PC-3 (cell line): Measurements from ENCODE around the gene AGGF1. TPM values are rescaled to one million over a fixed set of nuclear protein-coding genes. Genes with fewer than 3 reads are reported as not detected.

Experiments
- ATAC-seq: fragments of 200-7000 bp; cut with Tn5 transposase; 2 replicates; pipeline ENCODE4 v1.9.1; 2020; ENCODE audit warnings: mild to moderate bottlenecking, moderate library complexity
- BruUV-seq: library from RNA; stranded (reverse); fragments of 400-500 nt; replicated peaks from 2 replicates; lab custom pipeline; 2021; lab: Mats Ljungman, UMichigan
- CTCF ChIA-PET: fragments of 300-600 bp; sonication (Branson Sonifier 250); formaldehyde crosslinking; loops from one replicate; lab custom pipeline; 2022; ENCODE audit warnings: antibody characterized with exemption; lab: Charles Lee
- POLR2A ChIA-PET: fragments of 300-600 bp; sonication (Branson Sonifier 250); formaldehyde crosslinking; loops from one replicate; lab custom pipeline; 2022; ENCODE audit warnings: antibody characterized with exemption; ENCODE audit not compliant: unreplicated experiment; lab: Charles Lee
- DNase-seq: peaks from one replicate; pipeline ENCODE4 v3.0.0-alpha.2; 2015
- H2AFZ ChIP-seq: fragments of 300-600 bp; sonication (generic); 2 replicates; pipeline ENCODE4 v1.6.0; 2016; ENCODE audit warnings: antibody characterized with exemption, low read length
- H3F3A ChIP-seq: fragments of 300-600 bp; sonication (generic); one replicate; pipeline ENCODE4 v1.6.0; 2017; ENCODE audit warnings: antibody characterized with exemption, low read length, control low read depth, mild to moderate bottlenecking; ENCODE audit not compliant: unreplicated experiment
- H3K27ac ChIP-seq: fragments of 300-600 bp; sonication (generic); 2 replicates; pipeline ENCODE4 v1.5.1; 2016; ENCODE audit warnings: mild to moderate bottlenecking, low read length
- H3K27me3 ChIP-seq: fragments of 300-600 bp; sonication (generic); 2 replicates; pipeline ENCODE4 v1.6.1; 2016; ENCODE audit warnings: low read length, mixed read lengths
- H3K36me3 ChIP-seq: fragments of 300-600 bp; sonication (generic); 2 replicates; pipeline ENCODE4 v1.6.1; 2016; ENCODE audit warnings: low read depth, mixed run types, low read length, mixed read lengths
- H3K4me1 ChIP-seq: fragments of 300-600 bp; sonication (generic); 2 replicates; pipeline ENCODE4 v1.5.1; 2016; ENCODE audit warnings: low read length; ENCODE audit not compliant: insufficient read depth
- H3K4me2 ChIP-seq: fragments of 300-600 bp; sonication (generic); 2 replicates; pipeline ENCODE4 v1.6.0; 2016; ENCODE audit warnings: low read length
- H3K4me3 ChIP-seq: fragments of 300-600 bp; sonication (generic); 2 replicates; pipeline ENCODE4 v1.5.1; 2016; ENCODE audit warnings: mild to moderate bottlenecking, low read length, mixed read lengths
- H3K79me2 ChIP-seq: fragments of 300-600 bp; sonication (generic); 2 replicates; pipeline ENCODE4 v1.6.1; 2017; ENCODE audit warnings: low read length, mixed read lengths
- H3K9ac ChIP-seq: fragments of 300-600 bp; sonication (generic); 2 replicates; pipeline ENCODE4 v1.6.0; 2016; ENCODE audit warnings: mild to moderate bottlenecking, low read length
- H3K9me2 ChIP-seq: fragments of 300-600 bp; sonication (generic); replicated peaks from 2 replicates; pipeline ENCODE4 v1.6.1; 2016; ENCODE audit warnings: mixed run types, low read length, mixed read lengths
- H3K9me3 ChIP-seq: fragments of 300-600 bp; sonication (generic); 2 replicates; pipeline ENCODE4 v1.6.1; 2016; ENCODE audit warnings: low read length, mixed read lengths
- H4K20me1 ChIP-seq: fragments of 300-600 bp; sonication (generic); 2 replicates; pipeline ENCODE4 v1.6.1; 2016; ENCODE audit warnings: low read length, mixed read lengths
- EZH2 ChIP-seq: fragments of 300-600 bp; sonication (generic); IDR thresholded peaks from one replicate; pipeline ENCODE4 v1.6.1; 2017; ENCODE audit warnings: antibody characterized with exemption, mild to moderate bottlenecking, low read length; ENCODE audit not compliant: unreplicated experiment
- EZH2phosphoT487 ChIP-seq: fragments of 300-600 bp; sonication (generic); IDR thresholded peaks from 2 replicates; pipeline ENCODE4 v1.6.1; 2018; ENCODE audit warnings: mild to moderate bottlenecking, antibody characterized with exemption, low read length, borderline replicate concordance
- intact Hi-C: fragments of 100-400 bp; cut with micrococcal nuclease; formaldehyde crosslinking; loops from 2 replicates; pipeline ENCODE4 v1.9.0; 2023
- total RNA-seq: library from RNA; depleted of rRNA; stranded (reverse); fragments of >200 nt; gene quantifications from 2 replicates; pipeline ENCODE4 v1.2.3, GENCODE V29; 2014
- TF ChIP-seq, protein P1 (sequence below): fragments of 300-600 bp; sonication (generic); conservative IDR thresholded peaks from 2 replicates; pipeline ENCODE4 v1.5.1; 2017; ENCODE audit warnings: antibody characterized with exemption, low read depth, mild to moderate bottlenecking, low read length

The AGGF1 gene
- total RNA-seq, 1 experiment from 2014 or later: 14.4 TPM

DNA sequence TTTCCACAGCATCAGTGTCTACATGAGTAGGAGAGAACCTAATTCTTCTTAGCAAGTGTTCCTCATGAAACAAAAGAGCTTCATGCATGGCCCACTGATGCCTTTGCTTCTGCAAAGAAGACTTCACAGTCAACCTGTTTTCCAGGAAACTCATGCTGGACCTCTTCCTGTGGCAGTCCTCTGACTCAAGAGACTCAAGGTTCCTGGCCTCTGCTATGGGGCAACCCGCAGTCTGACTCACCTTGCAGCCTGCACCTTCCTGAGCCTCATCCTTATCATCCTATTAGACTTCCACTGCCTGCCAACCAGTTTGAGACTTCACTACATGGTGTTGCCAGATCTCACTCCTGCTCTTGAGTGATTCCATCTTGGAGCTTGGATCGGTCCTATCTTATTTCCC lies 17.6 kb upstream of the AGGF1 start:
- H3K9me2 ChIP-seq: no peaks in the 10 kb centered on the region
- intact Hi-C loops: loop anchor here (10.0 kb wide), 2 partner anchors 228 to 298 kb away; partner anchors contain the start of gene F2R
- peak; percentile 59; the same call in 1 of the 2 replicates for ATAC-seq

DNA sequence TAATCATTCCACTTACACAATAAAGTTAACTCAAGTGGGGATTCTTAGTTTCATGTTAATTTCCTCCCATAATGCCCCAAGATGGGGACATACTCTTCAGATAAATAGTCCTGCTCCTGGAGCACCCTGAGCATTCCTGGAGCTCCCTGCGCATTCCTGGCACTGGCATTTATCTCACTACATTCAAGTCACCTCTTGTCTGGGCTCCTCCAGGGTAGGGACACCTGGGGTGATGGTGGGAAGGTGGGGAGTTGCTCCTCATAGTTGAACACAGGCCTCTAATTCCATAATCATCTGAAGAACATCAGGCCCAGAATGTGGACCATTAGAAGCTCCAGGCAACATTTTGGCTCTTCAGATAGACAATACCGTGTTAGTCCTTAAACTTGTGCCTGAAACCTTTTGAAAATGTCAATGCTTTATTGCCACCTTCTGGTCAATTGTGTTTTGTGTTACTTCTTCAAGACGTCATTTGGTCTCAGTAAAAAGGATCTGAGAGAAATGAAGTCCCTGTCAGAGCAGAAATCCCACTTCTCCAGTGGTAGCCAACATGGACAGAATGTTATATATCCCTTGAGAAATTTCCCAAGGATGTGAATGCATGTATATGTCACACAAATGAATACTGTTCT lies 14.2 kb upstream of the AGGF1 start:
- Histone ChIP-seq H3K27ac (no peak overlapping the region), H3K9me2 (no peaks in the 10 kb centered on the region), H3K36me3 (no peaks in the 10 kb centered on the region), H3K4me3 (no peak overlapping the region), H3K79me2 (no peaks in the 10 kb centered on the region), H4K20me1 (no peaks in the 10 kb centered on the region), H3K9me3 (no peaks in the 10 kb centered on the region), H2AFZ (no peak overlapping the region), H3K27me3 (no peaks in the 10 kb centered on the region), H3K4me1 (peaks cover 4% of the 10 kb centered on the region; the same call in 1 of the 2 replicates), H3K4me2 (no peak overlapping the region), H3F3A (no peaks in the 10 kb centered on the region), H3K9ac (no peak overlapping the region)
- intact Hi-C loops: loop anchor here (1.0 to 10.0 kb wide), 4 partner anchors 148 to 415 kb away; partner anchors contain the start of gene F2R
- CTCF ChIA-PET: interaction anchor here (1.0 to 1.3 kb wide), 2 partner anchors 146 to 148 kb away, joined by 4 to 6 read pairs; no protein-coding TSS in a partner anchor
- TF ChIP-seq, protein P1, sequence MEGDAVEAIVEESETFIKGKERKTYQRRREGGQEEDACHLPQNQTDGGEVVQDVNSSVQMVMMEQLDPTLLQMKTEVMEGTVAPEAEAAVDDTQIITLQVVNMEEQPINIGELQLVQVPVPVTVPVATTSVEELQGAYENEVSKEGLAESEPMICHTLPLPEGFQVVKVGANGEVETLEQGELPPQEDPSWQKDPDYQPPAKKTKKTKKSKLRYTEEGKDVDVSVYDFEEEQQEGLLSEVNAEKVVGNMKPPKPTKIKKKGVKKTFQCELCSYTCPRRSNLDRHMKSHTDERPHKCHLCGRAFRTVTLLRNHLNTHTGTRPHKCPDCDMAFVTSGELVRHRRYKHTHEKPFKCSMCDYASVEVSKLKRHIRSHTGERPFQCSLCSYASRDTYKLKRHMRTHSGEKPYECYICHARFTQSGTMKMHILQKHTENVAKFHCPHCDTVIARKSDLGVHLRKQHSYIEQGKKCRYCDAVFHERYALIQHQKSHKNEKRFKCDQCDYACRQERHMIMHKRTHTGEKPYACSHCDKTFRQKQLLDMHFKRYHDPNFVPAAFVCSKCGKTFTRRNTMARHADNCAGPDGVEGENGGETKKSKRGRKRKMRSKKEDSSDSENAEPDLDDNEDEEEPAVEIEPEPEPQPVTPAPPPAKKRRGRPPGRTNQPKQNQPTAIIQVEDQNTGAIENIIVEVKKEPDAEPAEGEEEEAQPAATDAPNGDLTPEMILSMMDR: peak; percentile 64
- TF ChIP-seq EZH2phosphoT487: no peak
- POLR2A ChIA-PET: no interaction called here
- ATAC-seq (peak; percentile 52), DNase-seq (peak; percentile 62)
- no TSS peak for BruUV-seq

More for the DNA sequence above, 17.6 kb upstream of the AGGF1 start:
- Histone ChIP-seq H2AFZ (no peak overlapping the region), H3K27me3 (no peaks in the 10 kb centered on the region), H3K4me3 (no peak overlapping the region), H3K36me3 (no peaks in the 10 kb centered on the region), H3F3A (no peaks in the 10 kb centered on the region), H3K27ac (no peak overlapping the region), H3K4me1 (no peaks in the 10 kb centered on the region; the same call in 1 of the 2 replicates), H3K9ac (no peak overlapping the region), H4K20me1 (no peaks in the 10 kb centered on the region), H3K79me2 (no peaks in the 10 kb centered on the region), H3K4me2 (no peak overlapping the region), H3K9me3 (no peaks in the 10 kb centered on the region)
- ChIA-PET POLR2A (no interaction called here), CTCF (no interaction called here)
- TF ChIP-seq EZH2 (no peak), EZH2phosphoT487 (no peak)
- TF ChIP-seq, protein P1: no peak
- DNase-seq: peak; percentile 59
- BruUV-seq: no TSS peak

DNA sequence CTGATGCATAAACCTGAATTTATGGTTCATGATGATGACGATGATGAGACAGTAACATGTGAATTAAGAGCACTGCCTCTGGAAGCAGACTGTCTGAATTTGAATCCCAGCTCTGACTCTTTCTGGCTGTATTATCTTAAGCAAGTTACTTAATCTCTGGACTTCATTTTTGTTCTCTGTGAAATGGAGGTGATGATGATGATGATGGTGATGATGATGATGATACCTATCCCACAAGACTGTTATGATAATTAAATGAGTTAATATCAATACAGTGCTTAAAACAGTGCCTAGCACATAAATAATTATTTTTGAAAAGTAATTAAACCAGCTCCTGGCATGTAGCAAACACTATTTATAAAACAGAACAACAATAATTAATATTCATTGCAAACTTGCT lies 13.2 kb upstream of the AGGF1 start:
- Histone ChIP-seq H3K9me2 (no peaks in the 10 kb centered on the region), H3K27me3 (no peaks in the 10 kb centered on the region), H2AFZ (no peak overlapping the region), H4K20me1 (no peaks in the 10 kb centered on the region), H3K9me3 (no peaks in the 10 kb centered on the region), H3K79me2 (no peaks in the 10 kb centered on the region), H3K4me1 (peaks cover 4% of the 10 kb centered on the region; the same call in 1 of the 2 replicates), H3F3A (no peaks in the 10 kb centered on the region), H3K36me3 (no peaks in the 10 kb centered on the region), H3K9ac (no peak overlapping the region), H3K27ac (no peak overlapping the region), H3K4me2 (no peak overlapping the region), H3K4me3 (no peak overlapping the region)
- TF ChIP-seq, protein P1: no peak
- TF ChIP-seq EZH2phosphoT487 (no peak), EZH2 (no peak)
- ATAC-seq: no peak
- intact Hi-C loops: loop anchor here (1.0 to 10.0 kb wide), 4 partner anchors 149 to 416 kb away; partner anchors contain the start of gene F2R
- DNase-seq: no peak
- BruUV-seq: no TSS peak
- POLR2A ChIA-PET: no interaction called here
- CTCF ChIA-PET: interaction anchor here (1.3 kb wide), 1 partner anchor 149 kb away, joined by 6 read pairs; no protein-coding TSS in a partner anchor
